Activated B cell treated with CpG ODN at 0.5 μM for 24 hours (primary cell): ENCODE measurements around the gene CASP1. TPM values are rescaled to one million over a fixed set of nuclear protein-coding genes. Genes with fewer than 3 reads are reported as not detected.

Experiments used
- ATAC-seq: fragments of 200-7000 bp; cut with Tn5 transposase; one replicate; pipeline ENCODE4 v1.10.0; 2021; ENCODE audit warnings: low read depth, mild to moderate bottlenecking, moderate library complexity
- CTCF ChIA-PET: fragments of 350-600 bp; sonication (Branson Sonifier 250); formaldehyde crosslinking; loops from one replicate; lab custom pipeline; 2021; ENCODE audit warnings: antibody characterized with exemption; lab: Charles Lee
- POLR2A ChIA-PET: fragments of 350-600 bp; sonication (Branson Sonifier 250); formaldehyde crosslinking; loops from one replicate; lab custom pipeline; 2021; ENCODE audit warnings: antibody characterized with exemption; lab: Charles Lee
- DNase-seq: peaks from one replicate; pipeline ENCODE4 v3.0.0; 2022
- H3K27ac Mint-ChIP-seq: one replicate; pipeline ENCODE4 v1.8.0; 2020; ENCODE audit warnings: mixed read lengths
- H3K27me3 Mint-ChIP-seq: one replicate; pipeline ENCODE4 v1.8.0; 2021; ENCODE audit warnings: mixed read lengths
- H3K36me3 Mint-ChIP-seq: one replicate; pipeline ENCODE4 v1.8.0; 2021; ENCODE audit warnings: low read depth, mixed read lengths
- H3K4me1 Mint-ChIP-seq: one replicate; pipeline ENCODE4 v1.8.0; 2021; ENCODE audit warnings: mixed read lengths
- H3K4me3 Mint-ChIP-seq: one replicate; pipeline ENCODE4 v1.8.0; 2020; ENCODE audit warnings: mild to moderate bottlenecking, mixed read lengths
- H3K9me3 Mint-ChIP-seq: one replicate; pipeline ENCODE4 v1.8.0; 2020; ENCODE audit warnings: mixed read lengths
- CTCF ChIP-seq: fragments of 200-600 bp; IDR thresholded peaks from one replicate; pipeline ENCODE4 v1.8.0; 2022; ENCODE audit warnings: antibody characterized with exemption, mild to moderate bottlenecking
- intact Hi-C: fragments of 100-400 bp; cut with micrococcal nuclease; formaldehyde crosslinking; loops from one replicate; pipeline ENCODE4 v1.15.1; 2024
- total RNA-seq: library from RNA; stranded (reverse); gene quantifications from 2 replicates; pipeline ENCODE4 v1.2.3, GENCODE V29; 2022

Gene CASP1
- total RNA-seq, 1 donor from 2014 or later, result 35.7 TPM

- Mint-ChIP-seq H3K9me3 (no peaks in the 10 kb centered on the region), H3K27ac (no peak overlapping the region), H3K27me3 (no peaks in the 10 kb centered on the region), H3K4me1 (peaks cover 38% of the 10 kb centered on the region), H3K36me3 (peaks cover 42% of the 10 kb centered on the region), H3K4me3 (no peak overlapping the region)
- POLR2A ChIA-PET, result no interaction called here
- intact Hi-C loops, result no loop called here
- ATAC-seq, result no peak
- DNase-seq, result no peak
- CTCF ChIA-PET, result no interaction called here
- no peak for TF ChIP-seq CTCF
Measured at GRCh38 chr11:105024394-105024793, 10.6 kb downstream of the CASP1 start.

- DNase-seq (no peak), ATAC-seq (peak; percentile 45)
- CTCF ChIA-PET, result no interaction called here
- peaks cover 30% of the 10 kb centered on the region for H3K36me3 Mint-ChIP-seq
- H3K4me3 Mint-ChIP-seq, result peak within 1 kb of the TSS; percentile 8
- no peaks in the 10 kb centered on the region for H3K27me3 Mint-ChIP-seq
- no peaks in the 10 kb centered on the region for H3K9me3 Mint-ChIP-seq
- TF ChIP-seq CTCF, result no peak
- peaks cover 32% of the 10 kb centered on the region for H3K4me1 Mint-ChIP-seq
- intact Hi-C loops, result no loop called here
- POLR2A ChIA-PET, result no interaction called here
- H3K27ac Mint-ChIP-seq, result peak within 1 kb of the TSS; percentile 41
Measured at GRCh38 chr11:105023003-105023402, 11.9 kb downstream of the CASP1 start, which contains the start of gene CASP5. CASP5 (minus strand) TSS chr11:105023168; CDS start chr11:105023136, 32 bp downstream.

- ATAC-seq (no peak), DNase-seq (no peak)
- TF ChIP-seq CTCF, result no peak
- Mint-ChIP-seq H3K9me3 (no peaks in the 10 kb centered on the region), H3K36me3 (peaks cover 25% of the 10 kb centered on the region), H3K27ac (peak overlapping the region; percentile 1), H3K4me1 (peaks cover 28% of the 10 kb centered on the region), H3K27me3 (no peaks in the 10 kb centered on the region), H3K4me3 (no peak overlapping the region)
- ChIA-PET CTCF (no interaction called here), POLR2A (no interaction called here)
- intact Hi-C loops, result no loop called here
Measured at GRCh38 chr11:105022527-105022926, 12.4 kb downstream of the CASP1 start.

GRCh38 chr11:105007463-105007862 lies 27.5 kb downstream of the CASP1 start:
- intact Hi-C loops, result no loop called here
- H3K27me3 Mint-ChIP-seq, result no peaks in the 10 kb centered on the region
- H3K27ac Mint-ChIP-seq, result no peak overlapping the region
- no peaks in the 10 kb centered on the region for H3K36me3 Mint-ChIP-seq
- no peaks in the 10 kb centered on the region for H3K9me3 Mint-ChIP-seq
- no peak for ATAC-seq
- H3K4me3 Mint-ChIP-seq, result no peak overlapping the region
- ChIA-PET CTCF (no interaction called here), POLR2A (no interaction called here)
- DNase-seq, result no peak
- TF ChIP-seq CTCF, result no peak
- no peaks in the 10 kb centered on the region for H3K4me1 Mint-ChIP-seq

GRCh38 chr11:105005451-105005845 lies 29.5 kb downstream of the CASP1 start:
- DNase-seq (no peak), ATAC-seq (no peak)
- no peak for TF ChIP-seq CTCF
- no peaks in the 10 kb centered on the region for H3K36me3 Mint-ChIP-seq
- H3K27ac Mint-ChIP-seq, result no peak overlapping the region
- H3K9me3 Mint-ChIP-seq, result no peaks in the 10 kb centered on the region
- CTCF ChIA-PET, result no interaction called here
- intact Hi-C loops, result no loop called here
- H3K4me3 Mint-ChIP-seq, result no peak overlapping the region
- H3K4me1 Mint-ChIP-seq, result peaks cover 5% of the 10 kb centered on the region
- POLR2A ChIA-PET, result no interaction called here
- no peaks in the 10 kb centered on the region for H3K27me3 Mint-ChIP-seq
